ENCODE results near the gene ZMYND10.

ZMYND10 gene

DNA sequence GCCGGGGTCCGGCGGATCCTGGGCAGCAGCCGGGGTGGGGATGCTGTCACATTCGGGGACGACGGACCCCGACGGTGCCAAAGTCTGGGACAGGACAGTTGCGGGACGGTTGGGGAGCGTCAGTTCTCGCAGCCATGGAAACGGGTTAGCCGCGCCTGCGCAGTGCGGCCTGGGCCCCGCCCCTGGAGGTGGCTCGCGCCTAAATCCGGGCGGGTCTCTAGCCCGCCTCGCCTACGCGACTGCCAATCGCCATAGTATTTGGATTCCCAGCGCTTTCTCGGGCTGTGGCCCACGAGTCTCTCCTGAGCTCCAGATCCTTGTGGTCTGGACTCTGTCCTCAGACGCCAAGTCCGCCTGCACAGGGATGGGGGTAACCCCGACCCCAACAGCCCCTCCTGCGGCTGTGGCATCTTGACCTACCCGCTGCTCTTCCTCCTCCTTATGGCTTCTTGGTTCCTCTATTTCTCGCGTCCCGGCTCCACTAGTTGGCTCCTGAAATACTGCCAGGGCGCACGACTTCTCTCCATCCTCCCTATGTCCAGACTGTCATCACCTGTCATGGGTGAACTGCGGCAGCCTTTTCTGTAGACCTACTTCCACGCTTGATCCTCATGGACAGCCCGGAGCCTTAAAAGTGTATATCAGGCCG lies at the start of gene ZMYND10:
ZMYND10 (minus strand) TSS at position 147 of the 649 bp plus-strand sequence. CDS start 153 bp downstream, outside the sequence.
- no peak for DNase-seq (ENCODE audit: low read depth)
- peak within 1 kb of the TSS; percentile 55 for H3K4me3 ChIP-seq (ENCODE audit: low read depth, low read length)

GRCh38 chr3:50393061-50393460 lies 47.5 kb upstream of the ZMYND10 start:
- no peak for DNase-seq (ENCODE audit: low read depth)
- no peak overlapping the region for H3K4me3 ChIP-seq (ENCODE audit: low read depth, low read length)

DNA sequence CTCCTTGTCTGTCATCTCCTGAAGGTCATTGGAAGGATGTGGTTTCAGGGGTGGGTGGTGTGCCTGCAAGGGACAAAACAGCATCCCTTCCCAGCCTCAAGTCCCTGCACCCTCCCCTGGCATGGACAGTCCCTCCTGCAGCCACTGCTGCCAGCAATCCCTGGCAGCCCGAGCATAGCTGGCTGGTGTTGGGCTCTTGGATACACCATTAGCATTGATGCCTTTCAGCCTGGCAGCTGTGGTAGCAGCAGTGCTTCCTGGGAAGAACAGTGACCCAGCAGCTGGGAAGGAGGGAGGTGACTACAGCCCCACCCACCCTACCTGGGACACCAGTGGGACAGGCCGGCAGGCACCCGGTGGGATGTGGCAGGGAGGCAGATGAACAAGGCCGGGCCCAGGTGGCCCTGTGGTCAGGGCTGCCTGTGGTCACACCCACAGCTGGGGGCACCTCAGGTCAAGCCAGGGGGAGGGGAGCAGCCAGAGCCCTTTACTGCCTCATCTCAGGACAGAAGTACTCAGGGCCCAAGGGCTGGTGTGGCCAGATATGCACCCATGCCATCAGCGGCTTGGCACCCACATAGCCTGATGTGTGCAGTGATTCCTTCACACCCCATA lies 46.7 kb upstream of the ZMYND10 start:
- no peak for DNase-seq (ENCODE audit: low read depth)
- H3K4me3 ChIP-seq (ENCODE audit: low read depth, low read length), result no peak overlapping the region

- peak; percentile 5 for DNase-seq (ENCODE audit: low read depth)
- no peak overlapping the region for H3K4me3 ChIP-seq (ENCODE audit: low read depth, low read length)
These were observed 45.1 kb upstream of the ZMYND10 start for GRCh38 chr3:50390508-50391224.

DNA sequence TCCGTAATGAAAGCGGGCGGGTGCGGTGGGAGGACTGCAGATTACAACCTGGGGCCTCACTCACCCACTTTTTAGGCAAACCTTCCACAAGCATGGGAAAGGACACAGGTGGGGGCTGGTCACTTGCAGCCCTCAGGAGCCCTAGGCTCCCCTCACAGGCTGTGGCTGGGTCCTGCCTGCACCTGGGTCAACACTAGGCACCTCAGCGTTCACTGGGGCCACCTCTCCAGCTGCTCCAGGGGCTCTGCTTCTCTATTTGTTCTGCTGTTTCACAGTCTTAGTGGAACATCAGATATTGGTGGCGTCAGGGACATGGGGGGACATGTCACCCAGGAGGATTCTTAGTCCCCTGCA lies 43.9 kb upstream of the ZMYND10 start:
- DNase-seq (ENCODE audit: low read depth), result no peak
- no peak overlapping the region for H3K4me3 ChIP-seq (ENCODE audit: low read depth, low read length)

DNA sequence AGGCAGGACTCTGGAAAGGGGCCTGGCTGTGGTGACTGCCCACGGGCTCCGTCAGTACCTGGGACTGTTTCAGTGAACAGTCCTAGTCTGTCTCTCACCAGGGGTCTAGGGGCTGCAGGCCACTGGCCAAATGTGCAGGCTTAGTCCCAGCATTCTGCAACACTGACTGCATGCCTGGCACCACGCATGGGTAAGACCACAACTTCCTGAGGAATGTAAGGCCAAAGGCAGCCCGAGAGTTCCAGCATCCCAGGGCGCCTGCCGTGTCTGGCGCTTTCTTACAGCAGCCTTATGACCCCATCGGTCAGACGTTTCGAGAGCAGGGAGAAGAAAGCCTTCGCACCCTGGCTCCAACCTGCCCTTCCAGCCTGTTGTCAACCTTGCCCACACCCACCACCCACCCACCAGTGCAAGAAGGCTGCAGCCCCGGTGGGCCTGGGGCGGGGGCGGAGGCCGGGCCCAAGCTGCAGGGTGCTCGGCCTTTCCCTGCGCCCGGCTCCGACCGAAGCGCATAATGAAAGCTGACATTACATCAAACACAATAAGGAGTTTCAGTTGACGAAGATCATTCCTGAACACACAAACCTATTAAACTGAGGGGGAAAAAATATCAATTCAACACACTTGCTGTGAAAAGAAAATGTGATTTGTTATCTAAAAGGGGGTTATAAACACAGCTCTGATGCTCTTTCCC lies 43.3 kb upstream of the ZMYND10 start:
- DNase-seq (ENCODE audit: low read depth), result no peak
- no peak overlapping the region for H3K4me3 ChIP-seq (ENCODE audit: low read depth, low read length)

DNA sequence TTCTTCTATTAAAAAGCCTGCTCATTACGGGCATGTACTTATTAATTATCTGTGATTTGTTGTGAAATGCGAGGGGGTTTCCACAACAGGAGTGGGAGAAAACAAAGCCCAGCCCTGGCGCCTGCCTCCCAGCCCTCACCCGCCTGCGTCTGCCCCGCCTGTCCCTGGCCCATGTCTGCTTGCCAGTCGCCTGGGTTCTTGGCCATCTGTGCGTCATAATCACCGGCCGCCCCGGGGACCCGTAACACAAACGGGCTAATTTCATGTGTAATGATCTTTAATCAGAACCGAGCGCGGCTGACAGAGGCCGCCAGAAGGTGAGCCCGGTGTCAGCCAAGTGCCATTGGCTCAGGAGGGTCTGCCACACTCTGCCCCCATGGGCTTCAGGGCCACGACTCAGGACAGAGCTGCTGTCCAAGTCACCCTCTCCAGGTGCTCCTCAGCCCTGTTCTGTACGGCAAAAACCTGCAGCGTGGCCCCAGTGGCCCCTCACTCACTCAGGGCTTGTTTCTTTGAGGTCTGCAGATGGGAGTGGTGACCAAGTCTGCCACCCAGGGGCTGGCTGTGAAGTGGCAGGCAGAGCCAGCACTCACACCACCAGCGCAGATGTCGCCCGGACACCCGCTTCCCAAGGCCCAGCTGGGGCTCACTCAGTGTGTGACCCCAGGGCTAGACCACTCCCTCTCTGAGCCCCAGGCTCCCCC lies 42.6 kb upstream of the ZMYND10 start:
- H3K4me3 ChIP-seq (ENCODE audit: low read depth, low read length), result no peak overlapping the region
- no peak for DNase-seq (ENCODE audit: low read depth)

- DNase-seq (ENCODE audit: low read depth), result no peak
- H3K4me3 ChIP-seq (ENCODE audit: low read depth, low read length), result no peak overlapping the region
These were observed 40.2 kb upstream of the ZMYND10 start for GRCh38 chr3:50385754-50386153.

DNA sequence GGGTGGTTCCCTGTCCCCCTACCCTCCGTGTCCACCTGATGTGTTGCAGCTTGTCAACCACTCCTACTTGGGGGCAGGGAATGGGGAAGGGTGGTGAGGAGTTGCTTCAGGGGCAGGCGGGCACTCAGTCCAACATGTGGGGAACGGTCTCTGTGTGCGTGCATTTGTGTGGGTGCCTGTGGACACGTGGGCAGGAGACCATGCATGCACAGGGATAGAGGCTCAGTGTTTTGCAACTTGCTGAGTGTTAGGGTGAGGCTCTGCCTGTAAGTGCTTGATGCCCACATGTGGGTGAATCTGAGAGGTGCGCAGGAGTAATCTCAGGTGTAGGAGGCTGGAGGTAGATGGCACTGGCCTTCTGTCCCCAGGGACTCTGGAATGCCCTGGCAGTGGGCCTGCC lies 38.2 kb upstream of the ZMYND10 start:
- no peak overlapping the region for H3K4me3 ChIP-seq (ENCODE audit: low read depth, low read length)
- no peak for DNase-seq (ENCODE audit: low read depth)

- DNase-seq (ENCODE audit: low read depth), result no peak
These were observed 37.2 kb upstream of the ZMYND10 start for GRCh38 chr3:50382722-50383121.

DNA sequence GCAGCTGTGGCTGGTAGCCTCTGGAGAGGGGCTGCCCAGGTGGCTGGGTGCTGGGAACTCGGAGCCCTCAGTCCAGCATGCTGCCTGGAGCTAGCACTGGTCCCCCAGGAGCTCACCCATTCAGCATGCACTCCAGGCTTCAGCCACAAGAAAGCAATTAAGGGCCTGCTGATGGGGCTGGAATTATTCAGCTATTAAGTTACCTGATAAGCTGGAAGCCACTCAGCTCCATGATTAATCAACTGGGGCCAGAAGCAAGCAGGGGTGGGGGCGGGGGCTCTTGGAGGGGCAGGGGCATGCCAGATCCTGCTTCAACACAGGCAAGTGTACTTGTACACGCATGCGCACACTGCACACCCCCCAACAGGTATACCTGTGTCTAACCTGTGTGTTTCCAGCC lies 35.9 kb upstream of the ZMYND10 start:
- DNase-seq (ENCODE audit: low read depth), result no peak
- H3K4me3 ChIP-seq (ENCODE audit: low read depth, low read length), result no peak overlapping the region

More at GRCh38 chr3:50382722-50383121, 37.2 kb upstream of the ZMYND10 start:
- no peak overlapping the region for H3K4me3 ChIP-seq (ENCODE audit: low read depth, low read length)

DNA sequence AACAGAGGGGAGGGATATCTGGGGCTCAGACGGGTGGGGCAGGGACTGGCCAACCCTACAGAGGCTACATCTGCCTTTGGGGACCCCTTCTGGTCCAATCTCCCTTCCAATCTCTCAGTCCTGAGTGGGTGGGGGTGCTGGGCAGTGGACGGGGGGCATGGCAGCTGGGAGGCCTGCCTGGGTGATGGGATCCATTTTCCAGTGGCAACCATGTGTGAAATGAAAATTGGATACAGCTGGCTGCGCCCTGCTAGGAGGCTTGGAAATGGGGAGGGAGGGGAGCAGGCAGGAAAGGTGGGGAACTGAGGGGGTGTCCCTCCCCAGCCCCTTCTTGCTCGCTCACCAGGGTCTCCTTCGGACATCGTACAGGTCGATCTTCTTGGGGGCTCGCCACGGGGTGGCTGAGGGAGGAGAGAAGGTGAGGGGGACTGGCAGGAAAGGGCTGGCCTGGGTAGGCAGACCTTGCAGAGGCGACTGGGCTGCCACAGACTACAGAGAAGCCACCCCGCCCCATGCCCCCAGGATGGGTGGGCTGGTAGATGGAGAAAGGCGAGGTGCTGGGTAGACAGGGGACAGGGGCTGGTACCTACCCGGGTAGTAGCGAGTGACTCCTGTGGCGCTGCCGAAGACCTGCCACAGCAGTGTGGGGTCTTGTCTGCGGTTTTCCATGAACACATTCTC lies 35.0 kb upstream of the ZMYND10 start:
- no peak overlapping the region for H3K4me3 ChIP-seq (ENCODE audit: low read depth, low read length)
- no peak for DNase-seq (ENCODE audit: low read depth)

DNA sequence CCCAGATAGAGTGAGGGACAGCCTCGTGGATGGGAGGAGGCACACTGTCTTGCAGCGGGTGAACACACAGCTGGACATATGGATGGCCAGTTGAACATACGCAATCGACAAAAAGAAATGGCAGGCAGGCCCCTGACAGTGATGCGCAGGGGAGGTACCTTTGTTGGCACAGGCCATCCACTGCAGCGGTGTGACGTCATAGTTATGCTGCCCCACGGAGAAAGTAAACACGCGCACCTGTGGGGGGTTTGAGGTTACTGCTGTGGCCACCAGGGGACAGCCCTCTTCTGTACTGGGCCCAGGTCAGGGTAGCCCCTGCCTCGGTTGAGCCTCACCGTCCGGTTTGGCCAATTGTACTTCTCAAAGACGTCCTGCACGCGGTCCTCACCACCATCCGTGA lies 33.2 kb upstream of the ZMYND10 start:
- DNase-seq (ENCODE audit: low read depth), result no peak
- no peak overlapping the region for H3K4me3 ChIP-seq (ENCODE audit: low read depth, low read length)

GRCh38 chr3:50378024-50378423 lies 32.5 kb upstream of the ZMYND10 start:
- no peak overlapping the region for H3K4me3 ChIP-seq (ENCODE audit: low read depth, low read length)
- no peak for DNase-seq (ENCODE audit: low read depth)

DNA sequence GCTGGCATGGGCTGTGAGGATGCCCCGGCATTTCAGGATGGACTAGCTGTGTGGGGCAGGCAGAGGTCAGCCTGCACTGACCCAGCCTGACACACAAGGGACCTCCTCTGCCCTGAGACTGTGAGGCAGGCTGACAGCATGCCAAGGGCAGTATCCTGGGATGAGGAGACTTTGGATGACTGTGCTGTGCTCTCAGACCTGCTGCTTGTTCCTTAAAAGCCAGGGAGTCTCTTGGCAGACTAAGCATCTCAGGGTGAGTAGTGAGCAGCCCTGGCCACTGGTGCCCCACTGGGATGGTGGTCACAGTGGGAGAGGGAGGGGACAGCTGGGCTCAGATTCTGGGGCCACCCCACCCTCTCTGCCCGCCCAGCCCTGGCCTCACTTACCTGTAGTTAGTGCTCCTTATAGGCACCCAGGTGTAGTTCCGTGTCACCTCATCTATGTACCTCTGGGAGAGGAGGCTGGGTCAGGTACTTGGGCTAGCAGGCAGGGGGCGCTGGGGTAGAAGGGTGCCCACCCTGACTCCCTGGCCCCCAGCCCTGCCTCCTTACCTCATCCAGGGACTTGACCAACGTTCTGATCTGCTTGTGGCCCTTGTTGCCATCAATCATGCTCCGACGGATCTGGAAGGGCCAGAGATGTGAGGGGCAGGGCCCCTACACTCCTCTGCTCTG lies 29.9 kb upstream of the ZMYND10 start:
- H3K4me3 ChIP-seq (ENCODE audit: low read depth, low read length), result no peak overlapping the region
- no peak for DNase-seq (ENCODE audit: low read depth)

DNA sequence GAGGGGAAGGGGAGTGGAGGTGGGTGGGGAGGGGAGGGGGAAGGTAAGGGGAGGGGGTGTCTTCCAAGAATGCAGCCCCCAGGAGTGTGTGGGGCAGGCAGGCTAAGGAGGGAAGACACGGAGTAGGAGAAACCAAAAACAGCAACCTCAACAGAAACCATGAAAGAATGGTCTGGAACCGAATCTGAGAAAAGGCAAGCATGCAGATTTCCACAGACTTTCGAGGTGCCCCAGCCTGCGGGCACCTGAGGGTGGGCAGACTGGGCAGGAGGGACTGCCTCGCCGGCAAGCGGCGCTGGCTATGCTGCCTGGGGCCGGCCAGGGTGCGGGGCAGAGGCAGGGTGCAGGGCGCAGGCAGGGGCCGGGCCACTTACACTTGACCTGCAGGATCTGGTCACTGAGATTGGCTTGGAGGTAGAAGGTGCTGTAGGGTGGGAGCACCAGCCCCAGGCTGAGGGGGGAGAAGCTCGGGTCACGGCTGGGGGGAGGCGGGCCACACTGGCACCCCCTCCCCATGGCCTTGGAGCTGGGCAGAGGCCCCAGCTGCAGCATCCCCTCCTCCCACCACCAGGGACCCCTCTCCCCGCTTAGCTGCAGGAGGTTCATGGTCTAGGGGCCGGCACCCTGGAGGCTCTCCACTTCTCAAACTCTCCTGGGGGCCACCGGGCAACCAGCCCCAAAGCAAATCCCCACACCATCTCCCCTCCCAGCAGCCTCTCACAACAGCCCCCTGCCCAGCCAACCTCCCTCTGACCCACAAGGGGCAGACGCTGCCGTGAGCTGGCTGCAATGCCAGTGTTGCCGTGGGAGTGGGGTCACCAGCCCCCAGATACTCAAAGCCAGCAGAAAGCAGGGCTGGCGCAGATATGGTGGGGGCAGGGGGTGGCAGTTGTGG lies 29.1 kb upstream of the ZMYND10 start:
- H3K4me3 ChIP-seq (ENCODE audit: low read depth, low read length), result no peak overlapping the region
- no peak for DNase-seq (ENCODE audit: low read depth)

- no peak overlapping the region for H3K4me3 ChIP-seq (ENCODE audit: low read depth, low read length)
- no peak for DNase-seq (ENCODE audit: low read depth)
These were observed 27.9 kb upstream of the ZMYND10 start for GRCh38 chr3:50373146-50374051.
